Fibroblast of lung (primary cell): Measurements from ENCODE around the gene TFF2. TPM values are rescaled to one million over a fixed set of nuclear protein-coding genes. Genes with fewer than 3 reads are reported as not detected.

ENCODE experiments used
- DNase-seq, 2 donors: peaks; one replicate each; pipeline versions ENCODE4 v3.0.0 to v3.0.0-alpha.2; 2010; ENCODE audit warnings: low read depth in 2 of 2
- H2AFZ ChIP-seq: 2 replicates; pipeline ENCODE4 v1.5.1; 2012; ENCODE audit warnings: low read length, control low read depth, inconsistent platforms
- H3K27ac ChIP-seq: 2 replicates; pipeline ENCODE4 v1.5.1; 2011; ENCODE audit warnings: low read length, control low read depth; ENCODE audit not compliant: insufficient read depth
- H3K27me3 ChIP-seq: 2 replicates; pipeline ENCODE4 v1.5.1; 2011; ENCODE audit warnings: mild to moderate bottlenecking, low read length; ENCODE audit not compliant: control insufficient read depth, insufficient read depth
- H3K36me3 ChIP-seq: 2 replicates; pipeline ENCODE4 v1.5.1; 2011; ENCODE audit warnings: low read length; ENCODE audit not compliant: control insufficient read depth, insufficient read depth
- H3K4me1 ChIP-seq: 2 replicates; pipeline ENCODE4 v1.5.1; 2011; ENCODE audit warnings: low read length; ENCODE audit not compliant: control insufficient read depth, insufficient read depth; ENCODE audit errors: extremely low read depth
- H3K4me2 ChIP-seq: 2 replicates; pipeline ENCODE4 v1.5.1; 2011; ENCODE audit warnings: low read length, control low read depth; ENCODE audit not compliant: insufficient read depth; ENCODE audit errors: extremely low read depth
- H3K4me3 ChIP-seq, 4 experiments: fragments of 200-600 bp in 1 of 4; sonication (generic) in 1 of 4; replicated peaks in 1 of 4; 2 replicates each; pipeline ENCODE4 v1.5.1; 2011 to 2016; ENCODE audit warnings: low read length in 4 of 4, low read depth in 3 of 4, mild to moderate bottlenecking in 3 of 4, control low read depth in 2 of 4, inconsistent platforms in 1 of 4, mixed read lengths in 1 of 4; ENCODE audit not compliant: insufficient read depth in 1 of 4; ENCODE audit errors: control extremely low read depth in 1 of 4
- H3K79me2 ChIP-seq: 2 replicates; pipeline ENCODE4 v1.5.1; 2012; ENCODE audit warnings: mild to moderate bottlenecking, low read length, inconsistent platforms; ENCODE audit not compliant: control insufficient read depth, insufficient read depth
- H3K9ac ChIP-seq: 2 replicates; pipeline ENCODE4 v1.5.1; 2011; ENCODE audit warnings: mild to moderate bottlenecking, low read length, control low read depth; ENCODE audit not compliant: insufficient read depth
- H3K9me3 ChIP-seq: 2 replicates; pipeline ENCODE4 v1.5.1; 2012; ENCODE audit warnings: low read depth, low read length; ENCODE audit not compliant: control insufficient read depth, insufficient read depth
- H4K20me1 ChIP-seq: 2 replicates; pipeline ENCODE4 v1.5.1; 2011; ENCODE audit warnings: low read length; ENCODE audit not compliant: control insufficient read depth, insufficient read depth; ENCODE audit errors: extremely low read depth
- CTCF ChIP-seq, 2 donors: IDR thresholded peaks in 1 of 2; conservative IDR thresholded peaks in 1 of 2; 1 replicate in 1 of 2; 2 replicates in 1 of 2; pipeline ENCODE4 v1.5.1; 2011 to 2012; ENCODE audit warnings: low read length in 2 of 2, control low read depth in 1 of 2, inconsistent platforms in 1 of 2, low read depth in 1 of 2, mild to moderate bottlenecking in 1 of 2
- EZH2 ChIP-seq: IDR thresholded peaks from 2 replicates; pipeline ENCODE4 v1.5.1; 2012; ENCODE audit warnings: low read length, control low read depth, mild to moderate bottlenecking; ENCODE audit errors: missing control alignments
- polyA plus RNA-seq, 2 donors: library from polyadenylated mRNA; depleted of rRNA in 1 of 2; stranded (reverse) in 1 of 2; unstranded in 1 of 2; fragments of >200 nt; gene quantifications; 2 replicates each; pipeline ENCODE4 v1.2.1, GENCODE V29; 2011 to 2012; ENCODE audit warnings: missing spikeins in 1 of 2
- total RNA-seq: library from RNA; depleted of rRNA; stranded (reverse); fragments of >200 nt; gene quantifications from 2 replicates; pipeline ENCODE4 v1.2.1, GENCODE V29; 2014

TFF2 gene
- total and polyA plus RNA-seq, 2 donors (not counting 1 experiment from before 2014, with no cell fraction given): not detected

- Histone ChIP-seq H3K4me3 (no peak overlapping the region), H3K27me3 (no peaks in the 10 kb centered on the region), H3K4me1 (no peaks in the 10 kb centered on the region), H3K79me2 (no peaks in the 10 kb centered on the region), H2AFZ (no peak overlapping the region), H3K36me3 (no peaks in the 10 kb centered on the region), H3K9me3 (no peaks in the 10 kb centered on the region), H3K27ac (no peak overlapping the region), H3K9ac (no peak overlapping the region), H4K20me1 (no peaks in the 10 kb centered on the region), H3K4me2 (no peak overlapping the region)
- no peak for TF ChIP-seq EZH2
- TF ChIP-seq CTCF (conservative IDR thresholded peaks at IDR 0.05 in 1 of 2, IDR thresholded peaks at IDR 0.05 in 1 of 2; ENCODE audit: low read depth in 1 of 2, low read length in 2 of 2): no peak
- DNase-seq: no peak
Observed at GRCh38 chr21:42346866-42347600, 3.8 kb downstream of the TFF2 start.

DNA sequence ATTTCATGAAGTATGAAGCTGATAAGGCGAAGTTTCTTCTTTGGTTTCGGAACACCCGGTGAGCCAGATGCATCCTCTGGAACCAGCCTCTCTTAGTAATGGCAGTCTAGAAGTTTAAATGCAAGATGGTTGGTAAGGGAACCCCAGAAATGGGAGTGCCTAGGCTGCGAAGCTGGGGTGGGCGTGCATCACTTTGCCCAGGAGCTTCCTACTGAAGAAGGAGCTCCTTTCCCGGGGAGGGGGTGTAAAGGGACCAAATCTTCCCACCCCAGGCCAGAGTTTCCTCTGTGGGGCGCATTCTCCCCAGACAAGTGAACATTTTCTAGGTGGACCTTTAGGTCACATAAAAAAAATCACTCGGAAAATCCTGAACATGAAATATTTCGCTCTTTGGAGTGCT is 4.4 kb downstream of the TFF2 start:
- H3K4me3 ChIP-seq: no peak overlapping the region
- TF ChIP-seq EZH2 (no peak), CTCF (conservative IDR thresholded peaks at IDR 0.05 in 1 of 2, IDR thresholded peaks at IDR 0.05 in 1 of 2; ENCODE audit: low read depth in 1 of 2, low read length in 2 of 2) (no peak)
- H3K27ac ChIP-seq: no peak overlapping the region
- H3K79me2 ChIP-seq: no peaks in the 10 kb centered on the region
- H3K4me1 ChIP-seq: no peaks in the 10 kb centered on the region
- no peak overlapping the region for H3K4me2 ChIP-seq
- no peaks in the 10 kb centered on the region for H4K20me1 ChIP-seq
- H3K36me3 ChIP-seq: no peaks in the 10 kb centered on the region
- no peak overlapping the region for H3K9ac ChIP-seq
- no peak for DNase-seq
- no peak overlapping the region for H2AFZ ChIP-seq
- H3K27me3 ChIP-seq: no peaks in the 10 kb centered on the region
- no peaks in the 10 kb centered on the region for H3K9me3 ChIP-seq

DNA sequence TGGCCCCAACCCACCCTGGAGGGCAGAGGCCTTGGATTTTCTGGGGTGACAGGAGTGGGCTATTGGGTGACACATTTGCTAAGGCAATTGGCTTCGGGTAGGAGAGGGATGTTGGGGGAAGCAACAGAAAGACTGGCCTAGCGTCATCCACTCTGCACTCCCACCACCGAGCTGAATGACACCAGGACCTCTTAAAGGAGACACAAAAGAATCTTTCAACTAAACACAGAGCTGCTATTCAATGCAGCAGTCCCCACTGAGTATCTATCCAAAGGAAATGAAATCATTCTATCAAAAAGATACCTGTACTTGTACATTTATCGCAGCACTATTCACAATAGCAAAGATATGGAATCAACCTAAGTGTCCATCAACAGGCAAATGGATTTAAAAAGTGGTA is 6.2 kb downstream of the TFF2 start:
- H3K27ac ChIP-seq: no peak overlapping the region
- H3K79me2 ChIP-seq: no peaks in the 10 kb centered on the region
- H3K4me1 ChIP-seq: no peaks in the 10 kb centered on the region
- no peak overlapping the region for H3K4me3 ChIP-seq
- H4K20me1 ChIP-seq: no peaks in the 10 kb centered on the region
- H2AFZ ChIP-seq: no peak overlapping the region
- no peaks in the 10 kb centered on the region for H3K27me3 ChIP-seq
- no peak for TF ChIP-seq CTCF (conservative IDR thresholded peaks at IDR 0.05 in 1 of 2, IDR thresholded peaks at IDR 0.05 in 1 of 2; ENCODE audit: low read depth in 1 of 2, low read length in 2 of 2)
- no peak for TF ChIP-seq EZH2
- H3K4me2 ChIP-seq: no peak overlapping the region
- no peaks in the 10 kb centered on the region for H3K36me3 ChIP-seq
- DNase-seq: no peak
- no peaks in the 10 kb centered on the region for H3K9me3 ChIP-seq
- no peak overlapping the region for H3K9ac ChIP-seq
